Fibroblast of skin of abdomen (primary cell): ENCODE measurements around the gene FAM24B.

Experiments used
- DNase-seq: peaks from one replicate; pipeline ENCODE4 v3.0.0-alpha.2; 2013

Gene FAM24B

GRCh38 chr10:122822973-122823690 is 56.2 kb downstream of the FAM24B start:
- no peak for DNase-seq

- no peak for DNase-seq
Observed at GRCh38 chr10:122821808-122822207, 57.6 kb downstream of the FAM24B start.

- DNase-seq: no peak
Observed at GRCh38 chr10:122815458-122815857, 63.9 kb downstream of the FAM24B start.

GRCh38 chr10:122814493-122814892 is 64.9 kb downstream of the FAM24B start:
- no peak for DNase-seq

GRCh38 chr10:122812751-122813150 is 66.6 kb downstream of the FAM24B start:
- DNase-seq: no peak

- no peak for DNase-seq
Observed at GRCh38 chr10:122802282-122802681, 77.1 kb downstream of the FAM24B start.
